Measurements from ENCODE around the gene CTNNBIP1. TPM values are rescaled to one million over a fixed set of nuclear protein-coding genes. Genes with fewer than 3 reads are reported as not detected.

CTNNBIP1 gene
- total RNA-seq, 6 experiments from 2014 or later, result 19.7 to 25.5 (median 21.4) TPM

GRCh38 chr1:9882296-9882944 is 27.6 kb downstream of the CTNNBIP1 start:
- Mint-ChIP-seq H3K4me1 (ENCODE audit: low read depth) (peaks cover 25% of the 10 kb centered on the region), H3K27me3 (ENCODE audit: insufficient read depth) (peaks cover 3% of the 10 kb centered on the region; the same call in 1 of the 2 replicates), H3K36me3 (ENCODE audit: low read depth) (no peaks in the 10 kb centered on the region; the same call in 1 of the 2 replicates), H3K9me3 (no peaks in the 10 kb centered on the region), H3K27ac (peak overlapping the region; percentile 78), H3K4me3 (peak overlapping the region; percentile 4; the same call in 1 of the 2 replicates)
- DNase-seq, result no peak
- TF ChIP-seq, protein P1, sequence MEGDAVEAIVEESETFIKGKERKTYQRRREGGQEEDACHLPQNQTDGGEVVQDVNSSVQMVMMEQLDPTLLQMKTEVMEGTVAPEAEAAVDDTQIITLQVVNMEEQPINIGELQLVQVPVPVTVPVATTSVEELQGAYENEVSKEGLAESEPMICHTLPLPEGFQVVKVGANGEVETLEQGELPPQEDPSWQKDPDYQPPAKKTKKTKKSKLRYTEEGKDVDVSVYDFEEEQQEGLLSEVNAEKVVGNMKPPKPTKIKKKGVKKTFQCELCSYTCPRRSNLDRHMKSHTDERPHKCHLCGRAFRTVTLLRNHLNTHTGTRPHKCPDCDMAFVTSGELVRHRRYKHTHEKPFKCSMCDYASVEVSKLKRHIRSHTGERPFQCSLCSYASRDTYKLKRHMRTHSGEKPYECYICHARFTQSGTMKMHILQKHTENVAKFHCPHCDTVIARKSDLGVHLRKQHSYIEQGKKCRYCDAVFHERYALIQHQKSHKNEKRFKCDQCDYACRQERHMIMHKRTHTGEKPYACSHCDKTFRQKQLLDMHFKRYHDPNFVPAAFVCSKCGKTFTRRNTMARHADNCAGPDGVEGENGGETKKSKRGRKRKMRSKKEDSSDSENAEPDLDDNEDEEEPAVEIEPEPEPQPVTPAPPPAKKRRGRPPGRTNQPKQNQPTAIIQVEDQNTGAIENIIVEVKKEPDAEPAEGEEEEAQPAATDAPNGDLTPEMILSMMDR (IDR thresholded peaks at IDR 0.05), result no peak

DNA sequence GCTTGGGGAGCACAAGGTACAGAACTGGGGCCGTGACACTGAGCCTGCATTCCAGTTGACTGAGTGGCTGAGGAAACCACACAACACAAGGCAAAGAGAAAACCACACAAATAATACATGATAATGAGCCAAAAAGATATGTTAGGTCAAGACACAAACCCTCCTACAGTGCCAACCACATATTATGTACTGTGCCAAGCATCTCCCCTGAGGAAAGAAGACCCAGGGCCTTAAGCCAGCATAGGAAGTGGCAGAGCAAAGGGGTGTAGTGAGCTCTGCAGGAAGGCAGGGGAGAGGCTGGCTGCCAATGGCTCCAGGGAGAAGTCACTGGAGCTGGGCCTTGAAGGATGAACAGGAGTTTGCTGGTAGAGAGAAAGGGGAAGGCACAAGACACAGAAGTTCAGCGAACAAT is 28.2 kb downstream of the CTNNBIP1 start:
- TF ChIP-seq, protein P1 (IDR thresholded peaks at IDR 0.05), result no peak
- DNase-seq, result peak; percentile 76
- Mint-ChIP-seq H3K4me1 (ENCODE audit: low read depth) (peaks cover 25% of the 10 kb centered on the region), H3K9me3 (no peaks in the 10 kb centered on the region), H3K4me3 (peak overlapping the region; percentile 4; the same call in 1 of the 2 replicates), H3K36me3 (ENCODE audit: low read depth) (no peaks in the 10 kb centered on the region; the same call in 1 of the 2 replicates), H3K27me3 (ENCODE audit: insufficient read depth) (peaks cover 3% of the 10 kb centered on the region; the same call in 1 of the 2 replicates), H3K27ac (peak overlapping the region; percentile 78)

GRCh38 chr1:9878404-9878803 is 31.7 kb downstream of the CTNNBIP1 start:
- TF ChIP-seq, protein P1 (IDR thresholded peaks at IDR 0.05), result no peak
- H3K4me1 Mint-ChIP-seq (ENCODE audit: low read depth), result peaks cover 38% of the 10 kb centered on the region
- H3K36me3 Mint-ChIP-seq (ENCODE audit: low read depth), result no peaks in the 10 kb centered on the region; the same call in 1 of the 2 replicates
- DNase-seq, result no peak
- H3K4me3 Mint-ChIP-seq, result no peak overlapping the region
- no peaks in the 10 kb centered on the region for H3K9me3 Mint-ChIP-seq
- H3K27ac Mint-ChIP-seq, result no peak overlapping the region
- peaks cover 3% of the 10 kb centered on the region for H3K27me3 Mint-ChIP-seq (ENCODE audit: insufficient read depth)

DNA sequence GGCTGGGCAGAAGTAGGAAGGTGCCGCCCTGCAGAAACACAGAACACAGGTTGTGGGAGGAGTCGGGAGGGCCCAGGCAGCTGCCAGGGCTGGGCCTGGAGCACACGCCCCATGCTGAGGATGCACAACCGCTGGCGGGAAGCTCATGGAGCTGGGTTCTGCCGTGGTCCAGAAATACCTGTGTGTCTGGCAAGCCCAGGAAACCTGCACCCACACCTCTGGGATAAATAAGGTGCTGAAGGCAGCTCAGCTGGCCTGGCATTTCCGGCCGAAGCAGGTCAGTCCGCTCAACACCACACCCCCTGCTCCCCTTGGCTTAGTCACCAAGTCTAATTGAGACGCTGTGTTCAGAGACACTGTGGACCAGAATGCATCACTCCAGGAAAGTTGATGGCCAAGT is 32.1 kb downstream of the CTNNBIP1 start:
- no peak overlapping the region for H3K27ac Mint-ChIP-seq
- TF ChIP-seq, protein P1 (IDR thresholded peaks at IDR 0.05), result no peak
- no peaks in the 10 kb centered on the region; the same call in 1 of the 2 replicates for H3K36me3 Mint-ChIP-seq (ENCODE audit: low read depth)
- H3K4me3 Mint-ChIP-seq, result no peak overlapping the region
- peaks cover 4% of the 10 kb centered on the region for H3K27me3 Mint-ChIP-seq (ENCODE audit: insufficient read depth)
- no peaks in the 10 kb centered on the region for H3K9me3 Mint-ChIP-seq
- peaks cover 37% of the 10 kb centered on the region for H3K4me1 Mint-ChIP-seq (ENCODE audit: low read depth)
- DNase-seq, result no peak

GRCh38 chr1:9875636-9876000 is 34.5 kb downstream of the CTNNBIP1 start:
- Mint-ChIP-seq H3K27ac (no peak overlapping the region), H3K4me3 (no peak overlapping the region), H3K9me3 (no peaks in the 10 kb centered on the region), H3K36me3 (ENCODE audit: low read depth) (no peaks in the 10 kb centered on the region), H3K4me1 (ENCODE audit: low read depth) (peaks cover 14% of the 10 kb centered on the region), H3K27me3 (ENCODE audit: insufficient read depth) (peaks cover 1% of the 10 kb centered on the region; the same call in 1 of the 2 replicates)
- DNase-seq, result no peak
- TF ChIP-seq, protein P1 (IDR thresholded peaks at IDR 0.05), result no peak
